ENCODE measurements around the gene CD46.

- TF ChIP-seq EZH2 (IDR thresholded peaks at IDR 0.05; ENCODE audit: low read depth), result no peak
- TF ChIP-seq CTCF (conservative IDR thresholded peaks at IDR 0.05), result no peak
These were observed 62.6 kb downstream of the CD46 start for GRCh38 chr1:207814469-207814868.
